CD4-positive, alpha-beta memory T cell (primary cell): ENCODE results near the gene DHRS3. TPM values are rescaled to one million over a fixed set of nuclear protein-coding genes. Genes with fewer than 3 reads are reported as not detected.

ENCODE experiments used
- CTCF ChIA-PET: fragments of 350-600 bp; sonication (Branson Sonifier 250); formaldehyde crosslinking; loops from one replicate; lab custom pipeline; 2021; ENCODE audit warnings: inconsistent platforms; ENCODE audit not compliant: partially characterized antibody; lab: Charles Lee
- POLR2A ChIA-PET: fragments of 350-600 bp; sonication (Branson Sonifier 250); formaldehyde crosslinking; loops from one replicate; lab custom pipeline; 2021; ENCODE audit not compliant: partially characterized antibody; lab: Charles Lee
- DNase-seq, 5 donors: peaks; one replicate each; pipeline versions ENCODE4 v3.0.0 to v3.0.0-alpha.2; 2020 to 2022; ENCODE audit warnings: mixed read lengths in 1 of 5
- H3K27ac ChIP-seq: one replicate; pipeline ENCODE4 v1.7.0; 2013; ENCODE audit warnings: low read depth, low read length
- H3K27me3 ChIP-seq: 2 replicates; pipeline ENCODE4 v1.7.0; 2013; ENCODE audit warnings: mild to moderate bottlenecking, low read length, moderate library complexity; ENCODE audit not compliant: insufficient read depth
- H3K36me3 ChIP-seq: 2 replicates; pipeline ENCODE4 v1.7.0; 2013; ENCODE audit warnings: mild to moderate bottlenecking, low read length, moderate library complexity; ENCODE audit not compliant: insufficient read depth
- H3K4me1 ChIP-seq: 2 replicates; pipeline ENCODE4 v1.7.0; 2013; ENCODE audit warnings: mild to moderate bottlenecking, low read length, moderate library complexity; ENCODE audit not compliant: insufficient read depth
- H3K4me3 ChIP-seq, 2 donors: one replicate each; pipeline ENCODE4 v1.7.0; 2013; ENCODE audit warnings: low read length in 2 of 2, mild to moderate bottlenecking in 1 of 2
- H3K9me3 ChIP-seq, 2 donors: one replicate each; pipeline ENCODE4 v1.7.0; 2013; ENCODE audit warnings: low read length in 2 of 2, control low read depth in 1 of 2; ENCODE audit not compliant: control insufficient read depth in 1 of 2
- H3K27ac Mint-ChIP-seq, 7 donors: one replicate each; pipeline ENCODE4 v1.8.0; 2020 to 2021; ENCODE audit warnings: mixed read lengths in 7 of 7, mild to moderate bottlenecking in 6 of 7, inconsistent platforms in 3 of 7, moderate library complexity in 3 of 7
- H3K27me3 Mint-ChIP-seq, 2 donors: one replicate each; pipeline ENCODE4 v1.8.0; 2020 to 2021; ENCODE audit warnings: mixed read lengths in 2 of 2
- H3K36me3 Mint-ChIP-seq, 2 donors: one replicate each; pipeline ENCODE4 v1.8.0; 2020 to 2021; ENCODE audit warnings: mixed read lengths in 2 of 2, inconsistent platforms in 1 of 2, mild to moderate bottlenecking in 1 of 2
- H3K4me1 Mint-ChIP-seq, 4 donors: one replicate each; pipeline ENCODE4 v1.8.0; 2020 to 2021; ENCODE audit warnings: mixed read lengths in 4 of 4, mild to moderate bottlenecking in 1 of 4
- H3K4me3 Mint-ChIP-seq, 8 donors: one replicate each; pipeline ENCODE4 v1.8.0; 2020 to 2021; ENCODE audit warnings: mixed read lengths in 8 of 8, mild to moderate bottlenecking in 7 of 8, moderate library complexity in 6 of 8, inconsistent platforms in 3 of 8
- H3K9me3 Mint-ChIP-seq, 8 donors: one replicate each; pipeline ENCODE4 v1.8.0; 2020 to 2021; ENCODE audit warnings: mixed read lengths in 8 of 8, mild to moderate bottlenecking in 5 of 8, inconsistent platforms in 3 of 8, moderate library complexity in 1 of 8
- intact Hi-C: fragments of 100-400 bp; cut with micrococcal nuclease; formaldehyde crosslinking; loops from one replicate; pipeline ENCODE4 v1.15.1; 2023
- polyA plus RNA-seq, 2 donors: library from polyadenylated mRNA; unstranded; fragments of 300-500 nt; fragmentation: Illumina TruSeq; gene quantifications; one replicate each; pipeline ENCODE4 v1.2.3, GENCODE V29; 2021
- total RNA-seq, 2 experiments: library from RNA; stranded (reverse); gene quantifications; one replicate each; pipeline ENCODE4 v1.2.3, GENCODE V29; 2021

The DHRS3 gene
- total and polyA plus RNA-seq, 4 experiments from 2014 or later = 30.1 to 91.8 (median 64.0) TPM

DNA sequence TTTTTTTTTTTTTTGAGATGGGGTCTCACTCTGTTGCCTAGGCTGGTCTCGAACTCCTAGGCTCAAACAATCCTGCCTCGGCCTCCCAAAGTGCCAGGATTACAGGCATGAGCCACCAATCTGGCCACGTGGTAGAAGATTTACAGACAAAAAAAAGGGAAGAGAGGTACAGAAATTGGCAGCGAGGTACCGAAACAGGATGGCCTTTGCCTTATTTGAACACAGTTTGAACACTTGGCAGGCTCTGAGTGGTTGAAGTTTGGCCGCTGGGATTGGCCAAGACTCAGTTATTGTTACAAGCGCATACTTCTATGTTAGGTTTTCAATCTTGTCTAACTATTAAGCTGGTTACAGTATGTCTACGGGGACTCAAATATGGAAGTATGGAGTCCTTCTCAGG lies 19.7 kb upstream of the DHRS3 start:
- peaks cover 0 to 7% of the 10 kb centered on the region in 2 donors for H3K36me3 Mint-ChIP-seq
- H3K4me3 Mint-ChIP-seq = no peak overlapping the region
- peaks cover 0 to 4% (median 3%) of the 10 kb centered on the region in 4 donors for H3K4me1 Mint-ChIP-seq
- Histone ChIP-seq H3K4me1 (no peaks in the 10 kb centered on the region), H3K4me3 (no peak overlapping the region), H3K27ac (no peak overlapping the region), H3K27me3 (no peaks in the 10 kb centered on the region), H3K36me3 (no peaks in the 10 kb centered on the region), H3K9me3 (peaks cover 4 to 14% of the 10 kb centered on the region in 2 donors)
- POLR2A ChIA-PET = no interaction called here
- CTCF ChIA-PET = interaction anchor here (0.9 kb wide), 1 partner anchor 47 kb away, joined by 3 read pairs; no protein-coding TSS in a partner anchor
- DNase-seq = no peak
- intact Hi-C loops = no loop called here
- H3K27me3 Mint-ChIP-seq = peaks cover 0 to 7% of the 10 kb centered on the region in 2 donors
- no peak overlapping the region for H3K27ac Mint-ChIP-seq
- H3K9me3 Mint-ChIP-seq = peaks cover 0 to 36% (median 27%) of the 10 kb centered on the region in 8 donors

DNA sequence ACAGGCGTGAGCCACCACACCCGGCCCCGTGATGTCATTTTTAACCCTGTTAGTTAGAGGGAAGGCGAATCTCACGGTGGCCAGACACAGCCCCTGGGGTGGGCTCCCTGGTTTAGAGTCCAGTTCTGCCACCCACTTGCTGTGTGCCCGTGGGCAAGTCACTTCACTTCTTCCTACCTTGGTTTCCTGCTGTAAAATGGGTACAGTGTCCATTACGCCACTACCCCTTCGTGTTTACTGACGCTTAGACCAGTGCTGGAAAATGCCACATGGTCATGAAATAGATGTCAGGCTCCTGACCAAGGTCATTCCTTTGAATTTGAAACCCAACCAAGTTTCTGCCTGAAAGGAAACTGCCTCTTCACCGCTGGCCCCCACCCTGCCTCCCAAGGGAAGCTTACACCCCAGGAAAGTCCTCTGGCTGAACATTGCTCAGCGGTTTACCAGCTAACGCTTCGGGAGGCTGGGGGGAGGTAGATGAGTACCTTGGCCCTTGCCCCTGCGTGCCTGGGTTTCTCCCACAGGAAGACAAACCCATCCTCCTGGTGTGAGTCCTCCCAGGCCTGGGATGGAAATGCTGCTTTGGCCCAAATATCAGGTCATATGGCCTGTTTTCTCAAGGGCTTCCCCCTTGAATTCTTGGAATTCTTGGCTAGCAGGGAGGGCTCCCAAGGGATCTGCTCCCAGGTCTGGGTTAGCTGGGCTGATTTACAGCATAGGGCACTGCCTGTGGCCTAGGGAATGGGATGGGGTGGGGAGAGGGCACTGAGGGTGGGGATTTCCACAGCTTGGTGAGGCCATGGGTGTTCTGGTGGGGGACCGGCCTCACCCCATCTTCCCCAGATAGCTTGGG lies 18.3 kb upstream of the DHRS3 start:
- no peak overlapping the region for H3K27ac Mint-ChIP-seq

DNA sequence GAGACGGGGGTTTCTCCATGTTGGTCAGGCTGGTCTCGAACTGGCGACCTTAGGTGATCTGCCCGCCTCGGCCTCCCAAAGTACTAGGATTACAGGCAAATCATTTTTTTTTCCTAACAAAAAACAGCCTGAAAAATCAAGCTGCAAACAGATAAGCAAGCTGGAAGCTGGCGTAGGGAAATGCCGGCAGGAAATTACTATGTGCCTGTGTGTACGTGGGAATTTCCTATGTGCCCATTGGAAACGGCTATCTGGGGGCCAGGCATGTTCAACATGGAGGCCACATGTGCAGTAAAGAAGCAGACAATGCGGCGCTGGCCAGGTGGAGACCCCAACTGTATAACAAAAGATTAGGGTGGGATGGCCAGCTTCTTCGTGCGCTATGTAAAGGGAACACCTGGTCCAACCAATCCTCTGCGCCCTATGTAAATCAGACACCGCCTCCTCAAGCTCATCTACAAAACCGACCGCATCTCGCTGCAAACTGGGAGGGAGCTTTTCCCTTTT lies 16.7 kb upstream of the DHRS3 start:
- Mint-ChIP-seq H3K27me3 (peaks cover 0 to 7% of the 10 kb centered on the region in 2 donors), H3K4me3 (no peak overlapping the region), H3K27ac (no peak overlapping the region), H3K4me1 (peaks cover 0 to 4% (median 3%) of the 10 kb centered on the region in 4 donors), H3K9me3 (peaks cover 0 to 10% (median 6%) of the 10 kb centered on the region in 8 donors), H3K36me3 (no peaks in the 10 kb centered on the region)
- Histone ChIP-seq H3K9me3 (peaks cover 0 to 5% of the 10 kb centered on the region in 2 donors), H3K27me3 (no peaks in the 10 kb centered on the region), H3K27ac (no peak overlapping the region), H3K4me3 (no peak overlapping the region), H3K4me1 (no peaks in the 10 kb centered on the region), H3K36me3 (no peaks in the 10 kb centered on the region)
- DNase-seq = no peak
- intact Hi-C loops = no loop called here
- ChIA-PET CTCF (interaction anchor here (1.4 kb wide), 1 partner anchor 25 kb away, joined by 4 read pairs; no protein-coding TSS in a partner anchor), POLR2A (no interaction called here)

More for the DNA sequence above, 18.3 kb upstream of the DHRS3 start:
- H3K27me3 Mint-ChIP-seq = peaks cover 0 to 7% of the 10 kb centered on the region in 2 donors
- POLR2A ChIA-PET = no interaction called here
- no peaks in the 10 kb centered on the region for H3K36me3 ChIP-seq
- H3K4me3 Mint-ChIP-seq = no peak overlapping the region
- peaks cover 0 to 4% (median 3%) of the 10 kb centered on the region in 4 donors for H3K4me1 Mint-ChIP-seq
- CTCF ChIA-PET = no interaction called here
- H3K27me3 ChIP-seq = no peaks in the 10 kb centered on the region
- H3K9me3 Mint-ChIP-seq = peaks cover 0 to 26% (median 22%) of the 10 kb centered on the region in 8 donors
- no peak overlapping the region for H3K4me3 ChIP-seq
- intact Hi-C loops = no loop called here
- H3K27ac ChIP-seq = no peak overlapping the region
- peaks cover 0 to 3% of the 10 kb centered on the region in 2 donors for H3K36me3 Mint-ChIP-seq
- peaks cover 4 to 14% of the 10 kb centered on the region in 2 donors for H3K9me3 ChIP-seq
- no peaks in the 10 kb centered on the region for H3K4me1 ChIP-seq
- no peak for DNase-seq

DNA sequence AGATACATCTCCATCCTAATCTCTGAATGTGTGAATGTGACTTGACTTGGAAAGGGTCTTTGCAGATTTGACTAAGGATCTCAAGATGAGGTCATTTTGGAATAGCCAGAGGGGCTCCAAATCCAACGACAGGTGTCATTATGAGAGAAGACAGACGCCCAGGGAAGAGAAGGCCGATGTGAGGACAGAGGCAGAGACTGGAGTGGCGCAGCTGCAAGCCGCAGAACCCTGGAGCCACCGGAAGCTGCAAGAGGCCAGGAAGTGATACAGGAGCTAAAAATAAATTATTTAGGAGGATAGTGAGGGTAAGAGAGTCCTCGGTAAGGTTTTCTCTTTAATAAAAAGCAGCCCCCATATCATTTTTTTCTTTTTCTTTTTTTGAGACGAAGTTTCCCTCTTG lies 16.1 kb upstream of the DHRS3 start:
- Mint-ChIP-seq H3K4me1 (peaks cover 0 to 4% (median 3%) of the 10 kb centered on the region in 4 donors), H3K27me3 (peaks cover 0 to 7% of the 10 kb centered on the region in 2 donors), H3K27ac (peak overlapping the region in 1 of 7 donors; percentile 59), H3K36me3 (no peaks in the 10 kb centered on the region), H3K9me3 (peaks cover 0 to 7% (median under 1%) of the 10 kb centered on the region in 8 donors), H3K4me3 (peak overlapping the region in 1 of 8 donors; percentile 18)
- intact Hi-C loops = no loop called here
- Histone ChIP-seq H3K36me3 (no peaks in the 10 kb centered on the region), H3K4me1 (no peaks in the 10 kb centered on the region), H3K4me3 (no peak overlapping the region), H3K9me3 (peaks cover 0 to 2% of the 10 kb centered on the region in 2 donors), H3K27me3 (no peaks in the 10 kb centered on the region), H3K27ac (no peak overlapping the region)
- ChIA-PET POLR2A (no interaction called here), CTCF (interaction anchor here (1.4 kb wide), 1 partner anchor 25 kb away, joined by 4 read pairs; no protein-coding TSS in a partner anchor)
- DNase-seq = no peak

DNA sequence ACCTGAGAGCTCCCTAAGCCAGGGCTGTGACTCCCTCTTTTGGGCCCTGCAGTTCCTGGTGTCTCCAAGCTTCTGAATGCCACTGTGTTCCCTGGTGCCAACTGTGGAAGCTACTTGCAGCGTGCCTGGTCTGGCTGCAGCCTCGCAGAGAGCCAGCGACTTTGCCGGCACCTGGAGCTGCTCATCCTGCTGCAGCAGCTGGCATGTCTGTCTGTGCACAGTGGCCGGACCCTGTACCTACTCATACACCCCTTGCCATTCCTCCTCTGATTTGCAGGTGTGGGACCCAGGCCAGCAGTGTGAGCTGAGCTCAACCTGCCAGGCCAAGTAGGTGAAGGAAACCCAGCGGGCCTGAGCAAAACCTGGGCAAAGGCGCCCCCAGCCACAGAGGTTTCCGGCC lies 13.6 kb upstream of the DHRS3 start:
- CTCF ChIA-PET = interaction anchor here (1.1 kb wide), 1 partner anchor 288 kb away, joined by 3 read pairs; no protein-coding TSS in a partner anchor
- H3K27me3 ChIP-seq = no peaks in the 10 kb centered on the region
- Mint-ChIP-seq H3K4me3 (no peak overlapping the region), H3K36me3 (no peaks in the 10 kb centered on the region), H3K9me3 (peaks cover 0 to 2% (median 0%) of the 10 kb centered on the region in 8 donors), H3K4me1 (peaks cover 2 to 14% (median 10%) of the 10 kb centered on the region in 4 donors), H3K27me3 (peaks cover 0 to 4% of the 10 kb centered on the region in 2 donors), H3K27ac (no peak overlapping the region)
- H3K4me3 ChIP-seq = no peak overlapping the region
- POLR2A ChIA-PET = no interaction called here
- H3K36me3 ChIP-seq = no peaks in the 10 kb centered on the region
- H3K27ac ChIP-seq = no peak overlapping the region
- DNase-seq = no peak
- no peaks in the 10 kb centered on the region for H3K9me3 ChIP-seq
- intact Hi-C loops = no loop called here
- peaks cover 5% of the 10 kb centered on the region for H3K4me1 ChIP-seq

DNA sequence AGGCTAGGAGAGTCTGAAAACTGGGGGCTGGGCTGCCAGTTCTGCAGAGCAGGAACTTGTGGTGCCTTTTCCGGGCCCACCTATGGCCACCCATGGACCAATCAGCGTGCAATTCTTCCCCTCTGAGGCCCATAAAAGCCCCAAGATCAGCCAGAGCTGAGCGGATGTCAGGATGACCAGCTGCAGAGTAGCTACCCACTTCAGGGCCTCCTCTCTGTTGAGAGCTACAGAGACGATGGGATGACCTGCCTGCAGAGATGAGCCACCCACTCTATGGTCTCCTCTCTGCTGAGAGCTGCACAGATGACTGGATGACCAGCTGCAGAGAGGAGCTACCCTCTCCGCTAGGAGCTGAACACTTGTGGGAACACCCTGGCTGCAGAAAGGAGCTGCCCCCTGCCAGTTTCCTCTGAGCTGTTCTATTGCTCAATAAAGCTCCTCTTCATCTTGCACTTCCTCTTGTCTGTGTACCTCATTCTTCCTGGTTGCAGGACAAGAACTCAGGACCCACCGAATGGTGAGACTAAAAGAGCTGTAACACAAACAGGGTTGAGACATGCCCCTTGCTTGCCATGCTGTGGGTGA lies 13.0 kb upstream of the DHRS3 start:
- Histone ChIP-seq H3K4me1 (peaks cover 5% of the 10 kb centered on the region), H3K27ac (no peak overlapping the region), H3K27me3 (no peaks in the 10 kb centered on the region), H3K4me3 (no peak overlapping the region), H3K9me3 (no peaks in the 10 kb centered on the region), H3K36me3 (no peaks in the 10 kb centered on the region)
- ChIA-PET POLR2A (no interaction called here), CTCF (interaction anchor here (1.1 kb wide), 1 partner anchor 287 kb away, joined by 3 read pairs; no protein-coding TSS in a partner anchor)
- Mint-ChIP-seq H3K4me3 (no peak overlapping the region), H3K27me3 (peaks cover 0 to 4% of the 10 kb centered on the region in 2 donors), H3K9me3 (peaks cover 0 to 2% (median 0%) of the 10 kb centered on the region in 8 donors), H3K36me3 (no peaks in the 10 kb centered on the region), H3K4me1 (peaks cover 2 to 14% (median 10%) of the 10 kb centered on the region in 4 donors), H3K27ac (no peak overlapping the region)
- intact Hi-C loops = no loop called here
- no peak for DNase-seq
